PC-3 (cell line): Measurements from ENCODE around the gene TAOK2. TPM values are rescaled to one million over a fixed set of nuclear protein-coding genes. Genes with fewer than 3 reads are reported as not detected.

ENCODE experiments used
- ATAC-seq: fragments of 200-7000 bp; cut with Tn5 transposase; 2 replicates; pipeline ENCODE4 v1.9.1; 2020; ENCODE audit warnings: mild to moderate bottlenecking, moderate library complexity
- BruUV-seq: library from RNA; stranded (reverse); fragments of 400-500 nt; replicated peaks from 2 replicates; lab custom pipeline; 2021; lab: Mats Ljungman, UMichigan
- CTCF ChIA-PET: fragments of 300-600 bp; sonication (Branson Sonifier 250); formaldehyde crosslinking; loops from one replicate; lab custom pipeline; 2022; ENCODE audit warnings: antibody characterized with exemption; lab: Charles Lee
- POLR2A ChIA-PET: fragments of 300-600 bp; sonication (Branson Sonifier 250); formaldehyde crosslinking; loops from one replicate; lab custom pipeline; 2022; ENCODE audit warnings: antibody characterized with exemption; ENCODE audit not compliant: unreplicated experiment; lab: Charles Lee
- DNase-seq: peaks from one replicate; pipeline ENCODE4 v3.0.0-alpha.2; 2015
- H2AFZ ChIP-seq: fragments of 300-600 bp; sonication (generic); 2 replicates; pipeline ENCODE4 v1.6.0; 2016; ENCODE audit warnings: antibody characterized with exemption, low read length
- H3F3A ChIP-seq: fragments of 300-600 bp; sonication (generic); one replicate; pipeline ENCODE4 v1.6.0; 2017; ENCODE audit warnings: antibody characterized with exemption, low read length, control low read depth, mild to moderate bottlenecking; ENCODE audit not compliant: unreplicated experiment
- H3K27ac ChIP-seq: fragments of 300-600 bp; sonication (generic); 2 replicates; pipeline ENCODE4 v1.5.1; 2016; ENCODE audit warnings: mild to moderate bottlenecking, low read length
- H3K27me3 ChIP-seq: fragments of 300-600 bp; sonication (generic); 2 replicates; pipeline ENCODE4 v1.6.1; 2016; ENCODE audit warnings: low read length, mixed read lengths
- H3K36me3 ChIP-seq: fragments of 300-600 bp; sonication (generic); 2 replicates; pipeline ENCODE4 v1.6.1; 2016; ENCODE audit warnings: low read depth, mixed run types, low read length, mixed read lengths
- H3K4me1 ChIP-seq: fragments of 300-600 bp; sonication (generic); 2 replicates; pipeline ENCODE4 v1.5.1; 2016; ENCODE audit warnings: low read length; ENCODE audit not compliant: insufficient read depth
- H3K4me2 ChIP-seq: fragments of 300-600 bp; sonication (generic); 2 replicates; pipeline ENCODE4 v1.6.0; 2016; ENCODE audit warnings: low read length
- H3K4me3 ChIP-seq: fragments of 300-600 bp; sonication (generic); 2 replicates; pipeline ENCODE4 v1.5.1; 2016; ENCODE audit warnings: mild to moderate bottlenecking, low read length, mixed read lengths
- H3K79me2 ChIP-seq: fragments of 300-600 bp; sonication (generic); 2 replicates; pipeline ENCODE4 v1.6.1; 2017; ENCODE audit warnings: low read length, mixed read lengths
- H3K9ac ChIP-seq: fragments of 300-600 bp; sonication (generic); 2 replicates; pipeline ENCODE4 v1.6.0; 2016; ENCODE audit warnings: mild to moderate bottlenecking, low read length
- H3K9me2 ChIP-seq: fragments of 300-600 bp; sonication (generic); replicated peaks from 2 replicates; pipeline ENCODE4 v1.6.1; 2016; ENCODE audit warnings: mixed run types, low read length, mixed read lengths
- H3K9me3 ChIP-seq: fragments of 300-600 bp; sonication (generic); 2 replicates; pipeline ENCODE4 v1.6.1; 2016; ENCODE audit warnings: low read length, mixed read lengths
- H4K20me1 ChIP-seq: fragments of 300-600 bp; sonication (generic); 2 replicates; pipeline ENCODE4 v1.6.1; 2016; ENCODE audit warnings: low read length, mixed read lengths
- CTCF ChIP-seq: fragments of 300-600 bp; sonication (generic); conservative IDR thresholded peaks from 2 replicates; pipeline ENCODE4 v1.5.1; 2017; ENCODE audit warnings: antibody characterized with exemption, low read depth, mild to moderate bottlenecking, low read length
- EZH2 ChIP-seq: fragments of 300-600 bp; sonication (generic); IDR thresholded peaks from one replicate; pipeline ENCODE4 v1.6.1; 2017; ENCODE audit warnings: antibody characterized with exemption, mild to moderate bottlenecking, low read length; ENCODE audit not compliant: unreplicated experiment
- EZH2phosphoT487 ChIP-seq: fragments of 300-600 bp; sonication (generic); IDR thresholded peaks from 2 replicates; pipeline ENCODE4 v1.6.1; 2018; ENCODE audit warnings: mild to moderate bottlenecking, antibody characterized with exemption, low read length, borderline replicate concordance
- intact Hi-C: fragments of 100-400 bp; cut with micrococcal nuclease; formaldehyde crosslinking; loops from 2 replicates; pipeline ENCODE4 v1.9.0; 2023
- total RNA-seq: library from RNA; depleted of rRNA; stranded (reverse); fragments of >200 nt; gene quantifications from 2 replicates; pipeline ENCODE4 v1.2.3, GENCODE V29; 2014

TAOK2 gene
- total RNA-seq, 1 experiment from 2014 or later, result 34.1 TPM

GRCh38 chr16:30002614-30003346, 29.1 kb downstream of the TAOK2 start:
- POLR2A ChIA-PET, result no interaction called here
- CTCF ChIA-PET, result no interaction called here
- DNase-seq, result no peak
- ATAC-seq, result no peak
- H3K27ac ChIP-seq, result no peak overlapping the region
- H3K4me3 ChIP-seq, result no peak overlapping the region
- H3K9me3 ChIP-seq, result no peaks in the 10 kb centered on the region
- TF ChIP-seq EZH2 (no peak), EZH2phosphoT487 (no peak), CTCF (no peak)
- no peaks in the 10 kb centered on the region for H3K9me2 ChIP-seq
- no peaks in the 10 kb centered on the region for H3K4me1 ChIP-seq
- intact Hi-C loops, result no loop called here
- H3K27me3 ChIP-seq, result no peaks in the 10 kb centered on the region
- BruUV-seq, result no TSS peak
- no peaks in the 10 kb centered on the region for H4K20me1 ChIP-seq
- no peaks in the 10 kb centered on the region for H3K36me3 ChIP-seq
- no peak overlapping the region for H2AFZ ChIP-seq
- no peak overlapping the region for H3K9ac ChIP-seq
- no peaks in the 10 kb centered on the region for H3K79me2 ChIP-seq
- H3K4me2 ChIP-seq, result no peak overlapping the region
- H3F3A ChIP-seq, result no peaks in the 10 kb centered on the region

GRCh38 chr16:30003670-30004423, 30.2 kb downstream of the TAOK2 start:
- POLR2A ChIA-PET, result no interaction called here

More at GRCh38 chr16:30003670-30004423, 30.2 kb downstream of the TAOK2 start:
- H3K36me3 ChIP-seq, result no peaks in the 10 kb centered on the region
- no peak overlapping the region for H3K27ac ChIP-seq
- H3K4me1 ChIP-seq, result no peaks in the 10 kb centered on the region
- no peaks in the 10 kb centered on the region for H3K9me3 ChIP-seq
- H3K27me3 ChIP-seq, result no peaks in the 10 kb centered on the region
- intact Hi-C loops, result no loop called here
- H4K20me1 ChIP-seq, result no peaks in the 10 kb centered on the region
- H3K79me2 ChIP-seq, result no peaks in the 10 kb centered on the region
- ATAC-seq (no peak), DNase-seq (no peak)
- no TSS peak for BruUV-seq
- TF ChIP-seq EZH2 (no peak), CTCF (no peak), EZH2phosphoT487 (no peak)
- H3K4me2 ChIP-seq, result no peak overlapping the region
- no peaks in the 10 kb centered on the region for H3F3A ChIP-seq
- no peak overlapping the region for H3K4me3 ChIP-seq
- no peak overlapping the region for H3K9ac ChIP-seq
- CTCF ChIA-PET, result no interaction called here
- H2AFZ ChIP-seq, result no peak overlapping the region
- H3K9me2 ChIP-seq, result no peaks in the 10 kb centered on the region
